Occipital lobe (tissue), 3 donors: ENCODE measurements around the gene DPEP2. TPM values are rescaled to one million over a fixed set of nuclear protein-coding genes. Genes with fewer than 3 reads are reported as not detected.
"Not testable (repeated sequence)": the region's sequence is repeated elsewhere in the genome, so short reads cannot be mapped to it uniquely, and the experiment has no call there.

Experiments used
- DNase-seq: peaks from one replicate; lab custom pipeline; 2025; lab: John Stamatoyannopoulos, UW
- small RNA-seq: library from RNA; depleted of rRNA; stranded (forward); fragments of <200 nt; gene quantifications from one replicate; pipeline ENCODE3, GENCODE V24; 2014
- total RNA-seq: library from RNA; depleted of rRNA; stranded (reverse); fragments of >200 nt; gene quantifications from one replicate; pipeline ENCODE4 v1.2.3, GENCODE V29; 2014

The DPEP2 gene
- total RNA-seq, 1 donor from 2014 or later: not detected

DNA sequence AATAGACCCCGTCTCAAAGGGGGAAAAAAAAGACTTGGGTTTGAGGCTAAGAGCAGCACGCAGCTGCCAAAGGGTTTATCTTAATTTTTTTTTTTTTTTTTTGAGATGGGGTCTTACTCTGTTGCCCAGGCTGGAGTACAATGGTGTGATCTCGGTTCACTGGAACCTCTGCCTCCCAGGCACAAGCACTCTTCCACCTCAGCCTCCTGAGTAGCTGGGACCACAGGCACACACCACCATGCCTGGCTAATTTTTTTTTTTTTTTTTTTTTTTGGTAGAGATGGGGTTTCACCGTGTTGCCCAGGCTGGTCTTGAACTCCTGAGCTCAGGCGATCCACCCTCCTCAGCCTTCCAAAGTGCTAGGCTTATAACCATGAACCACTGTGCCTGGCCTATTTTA is 61.6 kb downstream of the DPEP2 start:
- not testable (repeated sequence) for DNase-seq

Small RNAs within 50 kb of the gene (small RNA-seq; reads per million reads assigned to genes)
- not detected for gene RNU6-359P

Other genes with a start within 250 kb of the DPEP2 start
- gene RANBP10, start 192.9 kb downstream of the DPEP2 start, total RNA-seq: 4.4 TPM
- 3.7 TPM for gene TSNAXIP1, start 192.6 kb downstream of the DPEP2 start, total RNA-seq
- 25.3 TPM for gene THAP11, start 157.2 kb downstream of the DPEP2 start, total RNA-seq
- 73.2 TPM for gene NUTF2, start 152.6 kb downstream of the DPEP2 start, total RNA-seq
- 19.7 TPM for gene CENPT, start 151.8 kb downstream of the DPEP2 start, total RNA-seq
- 45.2 TPM for gene EDC4, start 126.4 kb downstream of the DPEP2 start, total RNA-seq
- gene NRN1L, start 114.6 kb downstream of the DPEP2 start, total RNA-seq: not detected
- gene PSKH1, start 106.2 kb downstream of the DPEP2 start, total RNA-seq: 5.1 TPM
- gene CTRL, start 67.6 kb downstream of the DPEP2 start, total RNA-seq: 1.4 TPM
- 13.3 TPM for gene PSMB10, start 62.6 kb downstream of the DPEP2 start, total RNA-seq
- 0.47 TPM for gene LCAT, start 55.4 kb downstream of the DPEP2 start, total RNA-seq
- gene SLC12A4, start 30.8 kb downstream of the DPEP2 start, total RNA-seq: 8.0 TPM
- gene DPEP3, start 19.0 kb downstream of the DPEP2 start, total RNA-seq: not detected
- gene DPEP2NB, start 16.4 kb upstream of the DPEP2 start, total RNA-seq: not detected
- 11.2 TPM for gene DDX28, start 23.7 kb upstream of the DPEP2 start, total RNA-seq
- 9.0 TPM for gene DUS2, start 23.8 kb upstream of the DPEP2 start, total RNA-seq
- 23.2 TPM for gene NFATC3, start 85.9 kb upstream of the DPEP2 start, total RNA-seq
- gene ESRP2, start 236.6 kb upstream of the DPEP2 start, total RNA-seq: not detected
- 17.3 TPM for gene PLA2G15, start 245.9 kb upstream of the DPEP2 start, total RNA-seq